ENCODE results near the gene PIP5K1A.

PIP5K1A gene

GRCh38 chr1:151281225-151281968 lies 83.0 kb downstream of the PIP5K1A start (continued):
- TF ChIP-seq ZNF449 (tag by site-specific recombination; IDR thresholded peaks at IDR 0.05) (no peak; the same call in 1 of the 2 replicates), ZNF768 (tag by site-specific recombination; IDR thresholded peaks at IDR 0.05) (no peak), ZNF76 (tag by site-specific recombination; IDR thresholded peaks at IDR 0.05; ENCODE audit: borderline replicate concordance, low read depth) (peak; percentile 71; the same call in 1 of the 2 replicates), ZNF629 (tag by site-specific recombination; IDR thresholded peaks at IDR 0.05) (peak; percentile 100), ZNF664 (tag by site-specific recombination; IDR thresholded peaks at IDR 0.05) (no peak), ZNF513 (tag by site-specific recombination; IDR thresholded peaks at IDR 0.05) (no peak), ZNF341 (tag by site-specific recombination; IDR thresholded peaks at IDR 0.05; ENCODE audit: low read depth) (peak; percentile 76), ZBTB7A (tag by site-specific recombination; IDR thresholded peaks at IDR 0.05; ENCODE audit: low read depth) (no peak), ZNF777 (tag by site-specific recombination; IDR thresholded peaks at IDR 0.05; ENCODE audit: borderline replicate concordance) (peak; percentile 94; the same call in 1 of the 2 replicates), FEZF1 (tag by site-specific recombination; IDR thresholded peaks at IDR 0.05) (peak; percentile 95), ZNF174 (tag by site-specific recombination; IDR thresholded peaks at IDR 0.05) (no peak), ZNF692 (tag by site-specific recombination; IDR thresholded peaks at IDR 0.05) (peak; percentile 100), ZNF670 (tag by site-specific recombination; IDR thresholded peaks at IDR 0.05; ENCODE audit: low read depth) (no peak), ZNF324 (tag by site-specific recombination; IDR thresholded peaks at IDR 0.05) (peak; percentile 97), KLF16 (tag by site-specific recombination; IDR thresholded peaks at IDR 0.05) (peak; percentile 95), ZNF837 (tag by site-specific recombination; IDR thresholded peaks at IDR 0.05) (no peak), ZNF561 (tag by site-specific recombination; IDR thresholded peaks at IDR 0.05; ENCODE audit: borderline replicate concordance) (no peak; the same call in 1 of the 2 replicates), BCL11B (tag by site-specific recombination; IDR thresholded peaks at IDR 0.05; ENCODE audit: low read depth) (peak; percentile 98), ZNF248 (tag by site-specific recombination; IDR thresholded peaks at IDR 0.05) (no peak), ZNF404 (tag by site-specific recombination; IDR thresholded peaks at IDR 0.05) (no peak), MYNN (tag by site-specific recombination; IDR thresholded peaks at IDR 0.05; ENCODE audit: borderline replicate concordance) (no peak), PRDM1 (tag by site-specific recombination; IDR thresholded peaks at IDR 0.05) (no peak), ZNF266 (tag by site-specific recombination; IDR thresholded peaks at IDR 0.05; ENCODE audit: low read depth) (no peak), SP7 (tag by site-specific recombination; IDR thresholded peaks at IDR 0.05) (peak; percentile 93), ZNF112 (tag by site-specific recombination; IDR thresholded peaks at IDR 0.05) (no peak), WT1 (tag by site-specific recombination; IDR thresholded peaks at IDR 0.05) (peak; percentile 40)
- TF ChIP-seq, protein P1, sequence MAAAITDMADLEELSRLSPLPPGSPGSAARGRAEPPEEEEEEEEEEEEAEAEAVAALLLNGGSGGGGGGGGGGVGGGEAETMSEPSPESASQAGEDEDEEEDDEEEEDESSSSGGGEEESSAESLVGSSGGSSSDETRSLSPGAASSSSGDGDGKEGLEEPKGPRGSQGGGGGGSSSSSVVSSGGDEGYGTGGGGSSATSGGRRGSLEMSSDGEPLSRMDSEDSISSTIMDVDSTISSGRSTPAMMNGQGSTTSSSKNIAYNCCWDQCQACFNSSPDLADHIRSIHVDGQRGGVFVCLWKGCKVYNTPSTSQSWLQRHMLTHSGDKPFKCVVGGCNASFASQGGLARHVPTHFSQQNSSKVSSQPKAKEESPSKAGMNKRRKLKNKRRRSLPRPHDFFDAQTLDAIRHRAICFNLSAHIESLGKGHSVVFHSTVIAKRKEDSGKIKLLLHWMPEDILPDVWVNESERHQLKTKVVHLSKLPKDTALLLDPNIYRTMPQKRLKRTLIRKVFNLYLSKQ (tag by site-specific recombination; IDR thresholded peaks at IDR 0.05; ENCODE audit: borderline replicate concordance) = no peak
- TF ChIP-seq, protein P2, sequence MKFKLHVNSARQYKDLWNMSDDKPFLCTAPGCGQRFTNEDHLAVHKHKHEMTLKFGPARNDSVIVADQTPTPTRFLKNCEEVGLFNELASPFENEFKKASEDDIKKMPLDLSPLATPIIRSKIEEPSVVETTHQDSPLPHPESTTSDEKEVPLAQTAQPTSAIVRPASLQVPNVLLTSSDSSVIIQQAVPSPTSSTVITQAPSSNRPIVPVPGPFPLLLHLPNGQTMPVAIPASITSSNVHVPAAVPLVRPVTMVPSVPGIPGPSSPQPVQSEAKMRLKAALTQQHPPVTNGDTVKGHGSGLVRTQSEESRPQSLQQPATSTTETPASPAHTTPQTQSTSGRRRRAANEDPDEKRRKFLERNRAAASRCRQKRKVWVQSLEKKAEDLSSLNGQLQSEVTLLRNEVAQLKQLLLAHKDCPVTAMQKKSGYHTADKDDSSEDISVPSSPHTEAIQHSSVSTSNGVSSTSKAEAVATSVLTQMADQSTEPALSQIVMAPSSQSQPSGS (tag by site-specific recombination; IDR thresholded peaks at IDR 0.05; ENCODE audit: low read depth) = peak; percentile 100
- TF ChIP-seq, protein P3, sequence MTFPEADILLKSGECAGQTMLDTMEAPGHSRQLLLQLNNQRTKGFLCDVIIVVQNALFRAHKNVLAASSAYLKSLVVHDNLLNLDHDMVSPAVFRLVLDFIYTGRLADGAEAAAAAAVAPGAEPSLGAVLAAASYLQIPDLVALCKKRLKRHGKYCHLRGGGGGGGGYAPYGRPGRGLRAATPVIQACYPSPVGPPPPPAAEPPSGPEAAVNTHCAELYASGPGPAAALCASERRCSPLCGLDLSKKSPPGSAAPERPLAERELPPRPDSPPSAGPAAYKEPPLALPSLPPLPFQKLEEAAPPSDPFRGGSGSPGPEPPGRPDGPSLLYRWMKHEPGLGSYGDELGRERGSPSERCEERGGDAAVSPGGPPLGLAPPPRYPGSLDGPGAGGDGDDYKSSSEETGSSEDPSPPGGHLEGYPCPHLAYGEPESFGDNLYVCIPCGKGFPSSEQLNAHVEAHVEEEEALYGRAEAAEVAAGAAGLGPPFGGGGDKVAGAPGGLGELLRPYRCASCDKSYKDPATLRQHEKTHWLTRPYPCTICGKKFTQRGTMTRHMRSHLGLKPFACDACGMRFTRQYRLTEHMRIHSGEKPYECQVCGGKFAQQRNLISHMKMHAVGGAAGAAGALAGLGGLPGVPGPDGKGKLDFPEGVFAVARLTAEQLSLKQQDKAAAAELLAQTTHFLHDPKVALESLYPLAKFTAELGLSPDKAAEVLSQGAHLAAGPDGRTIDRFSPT (tag by site-specific recombination; IDR thresholded peaks at IDR 0.05) = peak; percentile 96
